HFFc6 (cell line): ENCODE results near the gene JOSD2. TPM values are rescaled to one million over a fixed set of nuclear protein-coding genes. Genes with fewer than 3 reads are reported as not detected.

Source experiments
- DNase-seq: peaks from one replicate; pipeline ENCODE4 v3.0.0-alpha.2; 2018
- H3K27ac Mint-ChIP-seq: 2 replicates; pipeline ENCODE4 v1.8.0; 2020; ENCODE audit warnings: mild to moderate bottlenecking, mixed read lengths
- H3K27me3 Mint-ChIP-seq: 2 replicates; pipeline ENCODE4 v1.8.0; 2021; ENCODE audit warnings: mild to moderate bottlenecking, moderate library complexity, mixed read lengths; ENCODE audit not compliant: insufficient read depth
- H3K36me3 Mint-ChIP-seq: 2 replicates; pipeline ENCODE4 v1.8.0; 2021; ENCODE audit warnings: low read depth, mixed read lengths
- H3K4me1 Mint-ChIP-seq: 2 replicates; pipeline ENCODE4 v1.8.0; 2020; ENCODE audit warnings: low read depth, mixed read lengths
- H3K4me3 Mint-ChIP-seq: 2 replicates; pipeline ENCODE4 v1.8.0; 2020; ENCODE audit warnings: mild to moderate bottlenecking, moderate library complexity, mixed read lengths
- H3K9me3 Mint-ChIP-seq: 2 replicates; pipeline ENCODE4 v1.8.0; 2020; ENCODE audit warnings: mild to moderate bottlenecking, mixed read lengths
- total RNA-seq, 6 experiments: library from RNA; stranded (reverse); fragmentation: NEBNext Ultra II Directional; extraction: Animal tissue kit (Norgen Biotek cat#: 25700); gene quantifications; 2 replicates in 1 of 6; 3 replicates in 5 of 6; pipeline ENCODE4 v1.2.3, GENCODE V29; 2021
- TF ChIP-seq, protein P1 (sequence below): fragments of 200-600 bp; sonication (generic); IDR thresholded peaks from 2 replicates; pipeline ENCODE4 v1.5.0; 2021; ENCODE audit warnings: antibody characterized with exemption, mild to moderate bottlenecking

The JOSD2 gene
- total RNA-seq, 6 experiments from 2014 or later = 62.7 to 86.3 (median 72.8) TPM

DNA sequence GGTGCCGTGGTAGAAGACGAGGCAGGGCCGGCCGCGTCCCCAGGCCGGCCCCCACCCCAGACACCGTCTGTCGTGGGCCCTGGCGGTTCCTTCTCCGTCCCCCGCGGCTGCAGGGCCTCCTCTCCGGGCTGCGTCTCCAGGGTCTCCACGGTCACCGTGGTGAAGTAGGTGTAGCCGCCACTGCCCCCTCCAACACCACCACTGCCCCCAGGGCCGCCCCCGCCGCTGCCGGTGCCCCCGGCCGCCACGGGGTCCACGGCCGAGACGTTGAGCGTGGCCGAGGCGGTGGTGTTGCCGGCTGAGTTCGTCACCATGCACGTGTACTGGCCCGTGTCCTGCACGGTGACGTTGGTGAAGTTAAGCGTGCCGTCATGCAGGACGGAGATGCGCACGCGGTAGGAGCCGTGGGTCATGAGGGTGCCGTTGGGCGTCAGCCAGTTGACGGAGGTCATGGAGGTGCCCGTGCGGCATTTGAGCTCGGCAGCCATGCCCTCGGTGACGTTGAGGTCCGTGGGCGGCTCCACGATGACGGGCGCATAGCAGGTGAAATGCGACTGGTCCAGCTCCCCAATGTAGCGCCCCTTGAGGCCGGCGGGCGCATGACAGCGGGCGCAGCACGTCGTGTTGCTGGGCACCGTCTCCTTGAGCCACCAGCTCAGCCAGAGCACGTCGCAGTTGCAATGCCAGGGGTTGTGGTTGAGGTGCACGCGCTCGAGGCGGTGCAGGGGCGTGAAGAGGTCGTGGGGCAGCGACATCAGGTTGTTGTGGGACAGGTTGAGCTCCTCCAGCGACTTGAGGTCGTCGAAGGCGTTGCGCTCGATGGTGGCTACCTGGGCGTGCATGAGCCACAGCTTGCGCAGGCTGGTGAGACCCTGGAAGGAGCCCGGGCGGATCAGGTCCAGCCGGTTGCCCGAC, 7.4 kb upstream of the JOSD2 start:
- no peak overlapping the region for H3K27ac Mint-ChIP-seq
- H3K9me3 Mint-ChIP-seq = peaks cover 5% of the 10 kb centered on the region; the same call in 1 of the 2 replicates
- DNase-seq = no peak
- H3K4me1 Mint-ChIP-seq = no peaks in the 10 kb centered on the region
- H3K4me3 Mint-ChIP-seq = no peak overlapping the region
- TF ChIP-seq, protein P1, sequence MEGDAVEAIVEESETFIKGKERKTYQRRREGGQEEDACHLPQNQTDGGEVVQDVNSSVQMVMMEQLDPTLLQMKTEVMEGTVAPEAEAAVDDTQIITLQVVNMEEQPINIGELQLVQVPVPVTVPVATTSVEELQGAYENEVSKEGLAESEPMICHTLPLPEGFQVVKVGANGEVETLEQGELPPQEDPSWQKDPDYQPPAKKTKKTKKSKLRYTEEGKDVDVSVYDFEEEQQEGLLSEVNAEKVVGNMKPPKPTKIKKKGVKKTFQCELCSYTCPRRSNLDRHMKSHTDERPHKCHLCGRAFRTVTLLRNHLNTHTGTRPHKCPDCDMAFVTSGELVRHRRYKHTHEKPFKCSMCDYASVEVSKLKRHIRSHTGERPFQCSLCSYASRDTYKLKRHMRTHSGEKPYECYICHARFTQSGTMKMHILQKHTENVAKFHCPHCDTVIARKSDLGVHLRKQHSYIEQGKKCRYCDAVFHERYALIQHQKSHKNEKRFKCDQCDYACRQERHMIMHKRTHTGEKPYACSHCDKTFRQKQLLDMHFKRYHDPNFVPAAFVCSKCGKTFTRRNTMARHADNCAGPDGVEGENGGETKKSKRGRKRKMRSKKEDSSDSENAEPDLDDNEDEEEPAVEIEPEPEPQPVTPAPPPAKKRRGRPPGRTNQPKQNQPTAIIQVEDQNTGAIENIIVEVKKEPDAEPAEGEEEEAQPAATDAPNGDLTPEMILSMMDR = peak; percentile 60
- H3K27me3 Mint-ChIP-seq = peaks cover 4% of the 10 kb centered on the region; the same call in 1 of the 2 replicates
- H3K36me3 Mint-ChIP-seq = no peaks in the 10 kb centered on the region

DNA sequence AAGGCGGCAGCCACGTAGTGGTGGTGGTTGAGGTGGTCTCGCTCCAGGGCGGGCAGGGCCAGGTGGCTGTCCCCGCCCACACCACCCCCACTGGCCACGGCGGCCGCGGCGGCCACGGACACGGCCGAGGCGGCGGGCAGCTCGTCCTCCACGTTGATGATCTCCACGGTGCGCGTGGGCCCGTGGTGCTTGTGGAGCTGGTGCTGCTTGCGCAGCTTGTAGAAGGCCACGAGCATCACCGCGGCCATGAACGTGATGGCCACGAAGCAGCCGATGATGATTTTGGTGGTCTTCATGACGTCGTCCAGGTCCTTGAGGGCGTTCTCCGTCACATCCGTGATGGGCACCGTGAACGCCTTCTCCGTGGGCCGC, 6.7 kb upstream of the JOSD2 start:
- no peak overlapping the region for H3K4me3 Mint-ChIP-seq
- H3K27me3 Mint-ChIP-seq = peaks cover 4% of the 10 kb centered on the region
- TF ChIP-seq, protein P1 = no peak
- H3K9me3 Mint-ChIP-seq = peaks cover 5% of the 10 kb centered on the region; the same call in 1 of the 2 replicates
- H3K27ac Mint-ChIP-seq = no peak overlapping the region
- no peaks in the 10 kb centered on the region for H3K4me1 Mint-ChIP-seq
- no peak for DNase-seq
- no peaks in the 10 kb centered on the region for H3K36me3 Mint-ChIP-seq

DNA sequence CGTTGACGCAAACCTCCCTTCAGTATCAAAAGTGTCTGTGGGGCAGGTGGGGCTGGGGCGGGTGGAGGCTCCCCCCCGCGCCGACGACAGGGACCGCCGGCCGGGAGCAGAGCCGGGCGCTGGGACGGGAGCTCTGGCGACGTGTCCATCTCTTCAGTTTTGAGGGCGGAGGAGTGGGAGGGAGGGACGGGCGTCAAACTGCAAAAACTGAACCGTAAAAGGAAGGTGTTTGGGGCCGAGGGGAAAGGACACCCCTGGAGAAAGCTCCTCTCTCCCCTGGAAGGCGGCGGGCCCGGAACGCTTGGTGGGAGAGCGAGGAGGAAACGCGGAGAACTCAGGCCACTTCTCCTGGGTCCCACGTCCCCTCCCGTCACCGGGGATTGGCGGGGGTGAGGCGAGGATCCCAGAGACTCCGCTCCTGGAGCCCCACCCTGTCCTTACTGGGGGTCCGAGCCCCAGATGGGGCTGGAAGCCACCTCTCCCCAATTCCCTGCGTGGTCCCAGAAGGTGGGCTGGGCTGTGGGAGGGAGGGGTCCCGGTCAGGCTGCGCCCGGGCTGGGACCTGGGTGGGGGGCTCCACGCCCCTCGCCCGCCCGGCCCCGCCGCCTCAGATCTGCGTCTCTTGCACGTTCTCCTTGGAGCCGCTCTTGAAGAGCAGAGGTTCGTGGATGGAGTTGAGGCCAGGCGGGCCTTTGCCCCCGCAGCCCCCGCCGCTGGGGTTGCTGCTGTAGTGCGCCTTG, 6.1 kb upstream of the JOSD2 start:
- TF ChIP-seq, protein P1 = no peak
- peaks cover 7% of the 10 kb centered on the region for H3K27me3 Mint-ChIP-seq
- no peak overlapping the region for H3K27ac Mint-ChIP-seq
- H3K36me3 Mint-ChIP-seq = no peaks in the 10 kb centered on the region
- H3K9me3 Mint-ChIP-seq = peaks cover 5% of the 10 kb centered on the region; the same call in 1 of the 2 replicates
- no peak overlapping the region for H3K4me3 Mint-ChIP-seq
- DNase-seq = no peak
- H3K4me1 Mint-ChIP-seq = no peaks in the 10 kb centered on the region; the same call in 1 of the 2 replicates

DNA sequence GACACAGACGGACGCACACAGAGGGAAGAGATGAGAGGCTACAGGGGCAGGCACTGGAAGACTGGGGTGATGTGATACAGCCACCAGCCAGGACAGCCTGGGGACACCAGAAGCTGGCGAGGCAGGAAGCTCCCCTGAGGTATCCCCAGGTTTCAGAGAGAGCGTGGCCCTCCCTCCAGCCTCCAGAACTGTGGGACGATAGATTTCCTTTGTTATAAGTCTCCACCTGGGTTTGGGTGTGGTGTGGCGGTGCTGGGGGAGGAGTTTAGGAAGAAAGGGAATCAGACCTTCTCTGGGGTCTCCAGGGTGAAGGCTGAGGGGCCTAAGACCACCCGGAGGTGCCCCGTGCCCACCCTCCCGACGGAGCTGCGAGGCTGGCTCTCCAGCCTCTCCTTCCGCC, 5.5 kb upstream of the JOSD2 start:
- DNase-seq = no peak
- TF ChIP-seq, protein P1 = no peak
- H3K4me1 Mint-ChIP-seq = peaks cover 6% of the 10 kb centered on the region
- no peak overlapping the region for H3K4me3 Mint-ChIP-seq
- H3K9me3 Mint-ChIP-seq = peaks cover 5% of the 10 kb centered on the region; the same call in 1 of the 2 replicates
- no peak overlapping the region for H3K27ac Mint-ChIP-seq
- no peaks in the 10 kb centered on the region for H3K36me3 Mint-ChIP-seq
- H3K27me3 Mint-ChIP-seq = peaks cover 8% of the 10 kb centered on the region

DNA sequence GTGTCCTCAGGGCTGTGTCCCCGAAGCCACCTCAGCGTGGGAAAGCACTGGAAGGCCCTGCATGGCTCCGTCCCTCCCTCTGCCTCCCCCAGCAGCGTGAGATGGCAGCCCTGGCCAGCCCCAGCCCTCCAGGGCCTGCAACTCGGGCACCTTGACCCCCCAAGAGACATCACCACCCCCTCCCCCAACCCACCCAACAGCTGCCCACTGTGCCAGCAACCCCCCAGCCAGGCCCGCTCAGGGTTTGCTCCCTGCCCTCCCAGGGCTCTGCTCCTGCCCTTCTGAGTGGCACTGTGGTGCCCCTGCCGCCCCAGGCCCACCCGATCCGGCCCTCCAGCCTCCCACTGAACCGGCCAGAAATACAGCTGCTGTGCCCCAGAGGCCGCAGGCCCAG, 4.2 kb upstream of the JOSD2 start:
- Mint-ChIP-seq H3K4me3 (no peak overlapping the region), H3K4me1 (peaks cover 6% of the 10 kb centered on the region), H3K27me3 (peaks cover 10% of the 10 kb centered on the region), H3K36me3 (no peaks in the 10 kb centered on the region), H3K27ac (no peak overlapping the region), H3K9me3 (peaks cover 5% of the 10 kb centered on the region; the same call in 1 of the 2 replicates)
- TF ChIP-seq, protein P1 = no peak
- DNase-seq = no peak
